ENCODE data around the gene ZNF689. TPM values are rescaled to one million over a fixed set of nuclear protein-coding genes. Genes with fewer than 3 reads are reported as not detected.
A peak's percentile ranks its signal among the peaks of the same experiment; 100 is the strongest.

ZNF689 gene
- total and polyA plus RNA-seq, 2 of the 13 experiments (the other 11 are each of a cell fraction or from before 2014, with no cell fraction given): 9.7 to 19.5 TPM

DNA sequence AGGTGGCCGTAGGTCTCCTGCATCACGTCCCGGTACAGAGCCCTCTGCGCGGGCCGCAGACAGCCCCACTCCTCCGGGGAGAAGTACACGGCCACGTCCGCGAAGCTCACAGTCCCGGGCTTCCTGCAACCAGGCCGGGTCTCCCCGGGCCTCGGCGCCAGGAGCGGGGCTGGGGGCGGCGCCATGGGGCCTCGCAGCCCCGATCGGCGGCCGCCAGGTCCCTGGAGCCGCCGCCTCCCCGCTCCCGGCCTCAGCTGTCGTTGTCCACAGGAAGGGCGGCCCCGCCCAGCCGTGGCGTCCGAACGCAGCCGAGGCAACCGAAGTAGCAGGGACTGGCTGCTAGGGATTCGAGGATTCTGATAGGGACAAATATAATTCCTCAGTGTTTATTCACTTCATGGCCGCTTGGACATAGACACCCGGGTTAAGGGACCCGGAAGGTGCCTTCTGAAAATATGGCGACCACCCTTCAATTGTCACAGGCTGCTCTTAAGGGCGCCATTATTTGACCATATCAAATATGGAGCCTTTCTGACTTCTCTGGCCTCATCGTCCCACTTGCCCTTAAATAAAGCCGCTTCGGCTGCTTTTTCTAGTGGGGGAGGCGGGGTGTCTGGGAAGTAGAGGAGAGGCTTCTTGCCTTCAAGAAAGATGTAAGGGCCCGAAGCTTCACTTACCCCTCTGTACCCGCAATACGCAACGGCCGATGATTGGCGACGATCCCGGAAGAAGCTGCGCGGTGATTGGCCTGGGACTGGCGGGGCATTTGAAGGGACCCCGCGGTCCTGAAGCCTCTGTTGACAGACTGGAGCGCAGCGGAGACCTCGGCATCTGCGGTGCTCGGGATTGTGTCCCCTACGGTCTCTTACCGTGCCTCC is 38.5 kb downstream of the ZNF689 start, which contains the start of gene ZNF688 (continued):
- TF ChIP-seq RBM22 (optimal IDR thresholded peaks at IDR 0.05; ENCODE audit: low read length) (no peak), ZBTB46 (CRISPR knock-in tag; IDR thresholded peaks at IDR 0.05; ENCODE audit: borderline replicate concordance) (no peak), ZNF749 (CRISPR knock-in tag; IDR thresholded peaks at IDR 0.05; ENCODE audit: borderline replicate concordance) (no peak), SPEN (CRISPR knock-in tag; IDR thresholded peaks at IDR 0.05; ENCODE audit: low read depth) (peak; percentile 26), ZNF24 (IDR thresholded peaks at IDR 0.05) (no peak), PTBP1 (IDR thresholded peaks at IDR 0.05; ENCODE audit: low read depth, low read length, poor library complexity, severe bottlenecking) (peak; percentile 51), ZNF282 (IDR thresholded peaks at IDR 0.05; ENCODE audit: partially characterized antibody) (no peak), TCF7L2 (IDR thresholded peaks at IDR 0.05; ENCODE audit: low read depth, low read length) (no peak), ZFP36L2 (CRISPR knock-in tag; IDR thresholded peaks at IDR 0.05) (no peak), ZSCAN22 (CRISPR knock-in tag; IDR thresholded peaks at IDR 0.05) (no peak), MEF2D (CRISPR knock-in tag; IDR thresholded peaks at IDR 0.05) (peak; percentile 73), MED8 (CRISPR knock-in tag; IDR thresholded peaks at IDR 0.05; ENCODE audit: insufficient replicate concordance) (peak; percentile 32), PHB2 (IDR thresholded peaks at IDR 0.05; ENCODE audit: partially characterized antibody) (no peak), HMGXB3 (CRISPR knock-in tag; IDR thresholded peaks at IDR 0.05; ENCODE audit: borderline replicate concordance) (peak; percentile 100), FOXA1 (IDR thresholded peaks at IDR 0.05) (no peak), FOXA1 (CRISPR knock-in tag; IDR thresholded peaks at IDR 0.05) (peak; percentile 92)
- TF ChIP-seq, protein P1, sequence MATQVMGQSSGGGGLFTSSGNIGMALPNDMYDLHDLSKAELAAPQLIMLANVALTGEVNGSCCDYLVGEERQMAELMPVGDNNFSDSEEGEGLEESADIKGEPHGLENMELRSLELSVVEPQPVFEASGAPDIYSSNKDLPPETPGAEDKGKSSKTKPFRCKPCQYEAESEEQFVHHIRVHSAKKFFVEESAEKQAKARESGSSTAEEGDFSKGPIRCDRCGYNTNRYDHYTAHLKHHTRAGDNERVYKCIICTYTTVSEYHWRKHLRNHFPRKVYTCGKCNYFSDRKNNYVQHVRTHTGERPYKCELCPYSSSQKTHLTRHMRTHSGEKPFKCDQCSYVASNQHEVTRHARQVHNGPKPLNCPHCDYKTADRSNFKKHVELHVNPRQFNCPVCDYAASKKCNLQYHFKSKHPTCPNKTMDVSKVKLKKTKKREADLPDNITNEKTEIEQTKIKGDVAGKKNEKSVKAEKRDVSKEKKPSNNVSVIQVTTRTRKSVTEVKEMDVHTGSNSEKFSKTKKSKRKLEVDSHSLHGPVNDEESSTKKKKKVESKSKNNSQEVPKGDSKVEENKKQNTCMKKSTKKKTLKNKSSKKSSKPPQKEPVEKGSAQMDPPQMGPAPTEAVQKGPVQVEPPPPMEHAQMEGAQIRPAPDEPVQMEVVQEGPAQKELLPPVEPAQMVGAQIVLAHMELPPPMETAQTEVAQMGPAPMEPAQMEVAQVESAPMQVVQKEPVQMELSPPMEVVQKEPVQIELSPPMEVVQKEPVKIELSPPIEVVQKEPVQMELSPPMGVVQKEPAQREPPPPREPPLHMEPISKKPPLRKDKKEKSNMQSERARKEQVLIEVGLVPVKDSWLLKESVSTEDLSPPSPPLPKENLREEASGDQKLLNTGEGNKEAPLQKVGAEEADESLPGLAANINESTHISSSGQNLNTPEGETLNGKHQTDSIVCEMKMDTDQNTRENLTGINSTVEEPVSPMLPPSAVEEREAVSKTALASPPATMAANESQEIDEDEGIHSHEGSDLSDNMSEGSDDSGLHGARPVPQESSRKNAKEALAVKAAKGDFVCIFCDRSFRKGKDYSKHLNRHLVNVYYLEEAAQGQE (IDR thresholded peaks at IDR 0.05; ENCODE audit: borderline replicate concordance in 1 of 2, low read depth in 1 of 2, low read length in 2 of 2): no peak
- TF ChIP-seq, protein P2, sequence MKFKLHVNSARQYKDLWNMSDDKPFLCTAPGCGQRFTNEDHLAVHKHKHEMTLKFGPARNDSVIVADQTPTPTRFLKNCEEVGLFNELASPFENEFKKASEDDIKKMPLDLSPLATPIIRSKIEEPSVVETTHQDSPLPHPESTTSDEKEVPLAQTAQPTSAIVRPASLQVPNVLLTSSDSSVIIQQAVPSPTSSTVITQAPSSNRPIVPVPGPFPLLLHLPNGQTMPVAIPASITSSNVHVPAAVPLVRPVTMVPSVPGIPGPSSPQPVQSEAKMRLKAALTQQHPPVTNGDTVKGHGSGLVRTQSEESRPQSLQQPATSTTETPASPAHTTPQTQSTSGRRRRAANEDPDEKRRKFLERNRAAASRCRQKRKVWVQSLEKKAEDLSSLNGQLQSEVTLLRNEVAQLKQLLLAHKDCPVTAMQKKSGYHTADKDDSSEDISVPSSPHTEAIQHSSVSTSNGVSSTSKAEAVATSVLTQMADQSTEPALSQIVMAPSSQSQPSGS (CRISPR knock-in tag; IDR thresholded peaks at IDR 0.05): peak; percentile 57

All from HepG2 (cell line).